GM12892 (cell line): ENCODE data around the gene KLHDC9.

ENCODE experiments used
- POLR2A ChIP-seq: IDR thresholded peaks from 2 replicates; pipeline ENCODE4 v1.6.1; 2011; ENCODE audit warnings: low read depth, low read length, control low read depth
- POLR2AphosphoS5 ChIP-seq: IDR thresholded peaks from 2 replicates; pipeline ENCODE4 v1.6.1; 2011; ENCODE audit warnings: low read depth, low read length, control low read depth

DNA sequence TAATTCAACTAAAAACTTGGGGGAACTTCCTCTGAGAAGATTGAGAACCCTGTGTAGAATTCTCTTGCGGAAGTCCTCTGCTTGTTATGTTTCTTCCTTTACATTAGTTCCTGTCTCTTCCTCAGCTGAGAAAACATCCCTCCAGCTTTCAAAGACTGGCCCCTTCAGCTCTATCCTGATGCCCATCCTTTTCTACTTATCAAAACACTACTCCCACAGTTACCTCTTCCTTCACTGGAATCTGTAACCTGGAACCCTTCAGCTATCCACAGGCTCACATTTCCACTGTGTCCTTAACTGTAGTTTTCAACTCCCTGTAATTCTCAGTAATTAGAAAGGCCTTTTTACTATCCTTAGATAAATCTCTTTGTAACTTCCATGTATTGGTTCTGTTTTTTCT, 40.3 kb downstream of the KLHDC9 start:
- no peak for TF ChIP-seq POLR2A
- TF ChIP-seq POLR2AphosphoS5 = no peak
